ENCODE measurements around the gene MDN1. TPM values are rescaled to one million over a fixed set of nuclear protein-coding genes. Genes with fewer than 3 reads are reported as not detected.

The MDN1 gene
- total RNA-seq, 1 experiment from 2014 or later, result 53.6 TPM

DNA sequence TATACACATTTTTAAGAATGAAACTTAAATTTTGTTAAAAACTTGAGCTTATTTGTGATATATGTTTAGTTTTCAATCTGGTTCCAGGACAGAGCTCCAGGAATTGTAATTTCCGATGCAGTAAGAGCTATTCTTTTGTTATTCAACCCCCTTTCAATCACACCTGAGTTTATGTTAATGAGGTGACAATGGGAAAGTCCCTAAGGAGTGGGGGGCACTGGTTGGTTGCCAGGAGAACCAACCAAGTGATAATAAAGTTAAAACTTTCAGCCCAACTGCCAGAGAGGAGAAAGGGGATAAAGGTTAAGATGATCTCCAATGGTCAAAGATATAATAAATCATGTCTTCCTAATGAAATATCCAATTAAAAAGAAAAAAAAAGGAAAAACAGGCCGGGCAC lies 19.8 kb downstream of the MDN1 start:
- Histone ChIP-seq H3K4me3 (replicated peaks in 1 of 2; ENCODE audit: low read depth in 1 of 2, low read length in 2 of 2) (no peak overlapping the region), H3K79me2 (ENCODE audit: insufficient read depth, low read length) (peaks cover 94% of the 10 kb centered on the region), H3K36me3 (ENCODE audit: control insufficient read depth in 1 of 2, insufficient read depth in 2 of 2, low read length in 2 of 2) (peaks cover 5 to 14% of the 10 kb centered on the region in 2 experiments; a peak in 3 of 4 replicates), H3K4me2 (ENCODE audit: low read length) (no peak overlapping the region), H3K9ac (ENCODE audit: low read length) (no peak overlapping the region), H3K27me3 (ENCODE audit: insufficient read depth, low read length) (no peaks in the 10 kb centered on the region), H3K9me3 (ENCODE audit: control insufficient read depth in 1 of 2, insufficient read depth in 1 of 2, low read depth in 1 of 2, low read length in 2 of 2) (no peaks in the 10 kb centered on the region), H2AFZ (ENCODE audit: low read depth, low read length, poor library complexity, severe bottlenecking) (no peak overlapping the region), H4K20me1 (ENCODE audit: insufficient read depth) (peaks cover 5% of the 10 kb centered on the region; the same call in 1 of the 2 replicates), H3K27ac (ENCODE audit: low read depth, low read length) (no peak overlapping the region), H3K9me2 (ENCODE audit: insufficient read depth) (no peaks in the 10 kb centered on the region), H3K4me1 (ENCODE audit: control insufficient read depth in 1 of 2, insufficient read depth in 2 of 2, low read length in 2 of 2) (no peaks in the 10 kb centered on the region)
- TF ChIP-seq, protein P1, sequence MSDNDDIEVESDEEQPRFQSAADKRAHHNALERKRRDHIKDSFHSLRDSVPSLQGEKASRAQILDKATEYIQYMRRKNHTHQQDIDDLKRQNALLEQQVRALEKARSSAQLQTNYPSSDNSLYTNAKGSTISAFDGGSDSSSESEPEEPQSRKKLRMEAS (IDR thresholded peaks at IDR 0.05), result no peak
- TF ChIP-seq POLR2AphosphoS5 (IDR thresholded peaks at IDR 0.05; ENCODE audit: low read depth, low read length) (no peak), FOSL1 (IDR thresholded peaks at IDR 0.05; ENCODE audit: low read depth) (no peak), ZFX (IDR thresholded peaks at IDR 0.05) (no peak), JUND (IDR thresholded peaks at IDR 0.05) (no peak), CEBPB (IDR thresholded peaks at IDR 0.05; ENCODE audit: low read depth) (no peak), POLR2A (IDR thresholded peaks at IDR 0.05; ENCODE audit: borderline replicate concordance, extremely low read depth, insufficient read depth, insufficient read length) (no peak), SRF (IDR thresholded peaks at IDR 0.05; ENCODE audit: low read depth) (no peak), TCF7L2 (IDR thresholded peaks at IDR 0.05; ENCODE audit: borderline replicate concordance, extremely low read depth, insufficient read depth, insufficient read length) (no peak)
- TF ChIP-seq, protein P2, sequence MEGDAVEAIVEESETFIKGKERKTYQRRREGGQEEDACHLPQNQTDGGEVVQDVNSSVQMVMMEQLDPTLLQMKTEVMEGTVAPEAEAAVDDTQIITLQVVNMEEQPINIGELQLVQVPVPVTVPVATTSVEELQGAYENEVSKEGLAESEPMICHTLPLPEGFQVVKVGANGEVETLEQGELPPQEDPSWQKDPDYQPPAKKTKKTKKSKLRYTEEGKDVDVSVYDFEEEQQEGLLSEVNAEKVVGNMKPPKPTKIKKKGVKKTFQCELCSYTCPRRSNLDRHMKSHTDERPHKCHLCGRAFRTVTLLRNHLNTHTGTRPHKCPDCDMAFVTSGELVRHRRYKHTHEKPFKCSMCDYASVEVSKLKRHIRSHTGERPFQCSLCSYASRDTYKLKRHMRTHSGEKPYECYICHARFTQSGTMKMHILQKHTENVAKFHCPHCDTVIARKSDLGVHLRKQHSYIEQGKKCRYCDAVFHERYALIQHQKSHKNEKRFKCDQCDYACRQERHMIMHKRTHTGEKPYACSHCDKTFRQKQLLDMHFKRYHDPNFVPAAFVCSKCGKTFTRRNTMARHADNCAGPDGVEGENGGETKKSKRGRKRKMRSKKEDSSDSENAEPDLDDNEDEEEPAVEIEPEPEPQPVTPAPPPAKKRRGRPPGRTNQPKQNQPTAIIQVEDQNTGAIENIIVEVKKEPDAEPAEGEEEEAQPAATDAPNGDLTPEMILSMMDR (IDR thresholded peaks at IDR 0.05 in 2 of 3, conservative IDR thresholded peaks at IDR 0.05 in 1 of 3; ENCODE audit: borderline replicate concordance in 1 of 3, insufficient read depth in 1 of 3, low read depth in 2 of 3, low read length in 2 of 3), result no peak
- RAD21 ChIA-PET (ENCODE audit: low non-redundant PET in 1 of 2, low total read pairs in 2 of 2, uncharacterized antibody in 2 of 2, unreplicated experiment in 2 of 2), result no interaction called here
- CTCF ChIA-PET, result no interaction called here
- ATAC-seq (no peak), DNase-seq (ENCODE audit: low read depth, low spot score) (no peak)
- intact Hi-C loops (cut with micrococcal nuclease), result loop anchor here (10.0 kb wide), 1 partner anchor 365 kb away; the partner anchor contains the start of gene ANKRD6
- BruUV-seq (replicated peaks), result no TSS peak
- POLR2A ChIA-PET, result no interaction called here
